HuH-7.5 (cell line): ENCODE results near the gene INPP5A.

Source experiments
- DNase-seq: peaks from one replicate; pipeline ENCODE4 v3.0.0; 2011; ENCODE audit warnings: low spot score

The INPP5A gene

DNA sequence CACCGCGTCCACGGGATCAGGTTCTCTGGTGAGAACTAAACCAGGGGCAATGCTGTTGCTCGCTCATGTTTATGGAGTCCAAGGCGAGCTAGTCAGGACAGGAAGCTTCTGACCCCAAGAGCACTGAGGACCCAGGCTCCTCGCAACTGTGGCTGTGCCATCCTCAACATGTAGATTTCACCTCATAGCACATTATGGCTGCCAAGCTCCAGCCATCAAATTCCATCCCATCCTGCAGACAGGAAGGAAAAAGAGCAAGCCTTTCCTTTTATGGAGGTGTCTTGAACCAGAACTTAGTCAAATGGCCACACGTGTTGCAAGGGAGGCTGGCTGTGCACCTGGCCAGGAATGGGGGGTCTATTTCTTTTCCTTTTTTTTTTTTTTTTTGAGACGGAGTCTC lies 264.5 kb downstream of the INPP5A start:
- no peak for DNase-seq

DNA sequence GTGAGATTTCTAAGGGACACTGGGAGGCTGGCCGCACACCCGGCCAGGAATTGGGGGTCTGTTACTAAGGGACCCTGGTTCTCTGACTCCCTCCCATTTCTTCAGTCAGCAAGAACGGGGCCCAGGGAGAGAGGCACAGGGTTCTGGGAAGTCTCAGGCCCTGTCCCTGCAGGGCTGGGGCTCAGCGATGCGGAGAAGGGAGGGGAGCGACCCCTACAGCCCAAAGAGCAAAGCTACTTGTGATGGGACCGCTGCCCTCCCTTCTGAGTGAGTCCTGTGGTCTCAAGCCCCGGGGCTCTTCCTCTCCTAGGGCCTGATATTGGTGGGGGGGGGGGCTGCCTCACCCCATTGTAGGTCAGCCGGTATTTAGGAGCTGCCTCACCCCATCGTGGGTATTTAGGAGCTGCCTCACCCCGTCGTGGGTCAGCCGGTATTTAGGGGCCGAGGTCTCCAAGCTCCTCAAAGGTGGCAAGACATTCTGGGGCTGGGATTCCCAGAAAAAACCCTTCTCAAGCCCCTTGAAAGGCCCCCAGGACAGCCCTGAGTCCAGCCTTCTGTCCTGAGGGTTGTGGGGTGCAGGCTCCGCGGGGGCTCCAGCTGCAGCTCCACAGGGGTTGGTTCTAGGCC lies 265.2 kb downstream of the INPP5A start:
- DNase-seq = no peak

DNA sequence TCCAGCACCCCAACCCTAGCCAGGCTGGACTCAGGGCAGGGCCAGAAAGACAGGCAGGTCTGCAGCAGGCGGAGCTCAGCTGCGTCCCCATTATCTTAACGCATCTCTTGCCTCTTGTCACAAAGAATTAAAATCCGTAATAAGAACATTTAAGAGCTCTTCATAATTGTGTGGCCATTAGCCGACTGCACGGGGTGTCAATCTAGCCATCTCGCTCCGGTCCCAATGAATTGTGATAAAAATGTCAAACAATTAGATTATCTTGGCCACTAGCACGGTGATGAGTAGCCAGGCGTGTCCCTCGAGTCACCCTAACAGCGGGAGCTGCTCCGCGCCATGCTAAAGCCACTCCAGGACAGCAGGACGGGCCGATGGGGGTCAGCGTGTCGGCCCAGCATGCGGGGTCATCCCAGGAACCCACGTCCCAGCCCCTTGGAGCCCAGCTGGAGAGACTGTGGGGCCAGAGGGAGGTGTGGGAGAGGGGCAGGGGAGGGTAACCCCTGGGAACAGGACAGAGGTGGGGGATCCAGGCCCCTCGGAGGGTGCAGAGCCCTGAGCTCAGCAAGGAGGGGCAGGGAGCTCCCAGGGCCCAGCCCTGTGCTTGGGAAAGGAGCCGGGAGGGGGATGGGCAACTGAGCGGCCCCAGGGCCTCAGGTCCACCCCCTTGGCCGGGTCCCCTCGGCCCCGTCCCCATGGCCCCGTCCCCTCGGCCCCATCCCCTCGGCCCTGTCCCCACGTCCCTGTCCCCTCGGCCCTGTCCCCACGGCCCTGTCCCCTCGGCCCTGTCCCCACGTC lies 266.0 kb downstream of the INPP5A start:
- DNase-seq = no peak

DNA sequence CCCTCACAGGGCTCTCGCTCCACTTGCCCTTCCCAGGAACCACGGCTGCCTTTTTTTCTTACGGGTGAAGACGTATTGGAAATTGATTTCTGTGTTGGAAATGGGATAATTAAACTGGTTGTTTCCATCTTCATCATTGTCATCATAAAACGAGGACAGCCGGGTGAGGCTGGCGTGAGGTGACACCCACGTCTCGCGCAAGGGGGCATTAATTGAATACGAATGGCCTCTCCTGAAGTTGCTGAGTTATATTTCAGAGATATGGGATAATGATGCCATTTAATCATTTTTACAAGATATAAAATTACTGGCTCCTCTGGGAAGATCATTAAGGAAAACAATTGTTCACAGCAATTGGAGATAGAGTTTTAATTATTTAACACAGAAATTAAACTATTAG lies 266.7 kb downstream of the INPP5A start:
- DNase-seq = no peak

DNA sequence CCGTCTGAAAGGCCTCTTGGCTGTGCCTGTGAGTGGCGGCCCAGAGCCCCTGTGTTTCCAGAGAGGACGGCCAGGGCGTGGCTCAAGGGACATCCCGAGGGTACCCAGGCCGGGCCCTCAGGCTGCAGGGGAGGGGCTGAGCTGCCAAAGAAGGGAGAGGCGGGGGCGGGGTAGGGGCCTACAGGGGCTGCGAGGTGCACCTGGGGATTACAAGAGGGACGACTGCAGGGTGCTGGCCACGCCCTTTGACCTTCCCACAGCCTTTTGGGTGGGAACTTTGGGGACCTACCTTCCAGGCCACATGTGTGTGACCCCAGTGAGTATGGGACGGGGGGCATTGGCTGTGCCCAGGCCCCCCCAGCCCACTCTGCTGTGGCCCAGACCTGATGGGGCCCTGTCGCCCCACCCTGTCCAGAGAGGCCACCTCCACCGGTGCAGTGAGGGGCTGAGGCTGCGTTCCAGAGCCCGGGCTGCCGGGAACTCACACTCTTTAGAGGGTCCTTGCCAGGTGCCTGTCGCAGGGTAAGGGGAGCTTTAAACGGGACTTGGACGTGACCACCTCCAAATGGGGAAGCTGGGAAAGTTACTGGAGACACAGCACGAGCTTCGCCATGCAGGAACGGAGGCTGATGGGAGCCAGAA lies 267.3 kb downstream of the INPP5A start:
- DNase-seq = no peak

DNA sequence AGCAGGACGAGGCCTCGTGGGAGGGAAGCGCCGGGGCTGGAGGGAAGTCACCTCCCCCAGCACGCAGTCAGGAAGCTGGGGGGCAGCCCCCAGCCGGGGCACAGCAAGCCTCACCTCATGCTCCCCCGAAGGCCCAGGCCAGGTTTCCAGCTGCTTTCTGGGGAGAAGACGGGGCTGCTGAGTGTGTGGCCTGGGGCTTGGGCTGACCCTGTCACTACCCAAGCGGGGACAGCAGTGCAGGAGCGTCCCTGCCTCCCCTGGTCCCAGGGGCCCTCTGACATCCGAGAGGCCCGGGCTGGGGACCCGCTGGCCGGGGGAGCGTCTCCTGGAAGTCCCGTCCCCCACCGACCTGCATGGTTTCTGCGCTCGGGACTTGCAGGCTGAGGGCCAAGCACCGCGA lies 268.0 kb downstream of the INPP5A start:
- no peak for DNase-seq

DNA sequence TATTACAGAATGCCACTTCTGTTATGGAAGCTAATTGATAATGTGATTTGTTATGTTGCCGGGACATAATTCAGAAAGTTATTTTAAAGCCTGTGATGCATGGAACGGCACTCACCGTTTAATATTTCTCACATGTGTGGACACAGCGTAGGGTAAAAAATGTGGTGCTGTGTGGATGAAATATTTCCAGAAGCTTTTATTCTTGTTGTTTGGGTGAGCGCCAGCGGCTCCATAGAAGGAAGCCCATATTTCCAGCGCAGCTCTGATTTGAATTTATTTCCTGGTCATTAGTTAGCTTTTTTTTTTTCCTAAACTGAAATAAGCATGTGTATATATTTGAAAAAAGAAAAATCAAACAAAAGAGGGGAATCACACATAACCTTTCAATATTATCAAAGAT lies 268.5 kb downstream of the INPP5A start:
- DNase-seq = no peak

DNA sequence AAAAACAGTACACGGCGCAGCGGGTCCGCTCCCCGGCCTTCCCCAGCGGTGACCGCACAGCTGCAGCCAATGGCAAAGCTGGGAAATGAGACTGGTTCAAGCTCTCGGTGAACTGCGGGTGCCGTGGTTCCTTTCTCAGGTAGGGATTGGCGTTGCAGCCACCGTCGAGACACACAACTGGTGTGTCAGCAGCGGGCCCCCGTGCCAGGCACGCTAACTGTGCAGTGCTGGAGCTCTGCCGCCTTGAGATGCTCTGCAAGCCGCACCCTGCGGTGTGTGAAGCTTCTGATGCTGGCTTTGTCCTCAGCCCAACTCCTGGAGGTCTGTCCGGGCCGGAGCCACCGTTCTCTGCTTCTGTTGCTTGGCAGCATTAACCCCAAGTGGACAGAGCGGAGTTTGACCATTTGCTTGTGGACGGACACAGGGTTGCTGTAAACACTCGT lies 269.0 kb downstream of the INPP5A start:
- no peak for DNase-seq

DNA sequence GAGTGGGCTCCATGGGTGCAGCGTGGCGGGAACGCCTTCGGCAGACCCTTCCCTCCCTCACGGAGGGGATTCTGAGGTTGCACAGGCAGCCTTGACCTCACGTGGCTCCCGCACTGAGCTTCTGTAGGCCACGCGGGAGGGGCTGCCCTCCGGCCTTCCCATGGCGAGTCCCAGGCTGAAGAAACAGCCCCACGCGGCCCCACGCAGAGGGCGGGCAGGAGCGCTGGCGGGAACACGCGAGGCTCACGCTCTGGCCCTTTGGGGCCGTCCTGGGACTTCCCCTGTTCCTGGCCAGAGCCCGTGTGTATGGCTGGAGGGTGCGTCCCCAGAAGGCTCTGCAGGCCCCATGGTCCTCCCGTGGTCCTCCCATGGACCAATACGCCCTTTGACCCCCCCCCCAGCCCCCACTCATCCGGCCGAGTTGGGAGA lies 270.0 kb downstream of the INPP5A start:
- DNase-seq = no peak

DNA sequence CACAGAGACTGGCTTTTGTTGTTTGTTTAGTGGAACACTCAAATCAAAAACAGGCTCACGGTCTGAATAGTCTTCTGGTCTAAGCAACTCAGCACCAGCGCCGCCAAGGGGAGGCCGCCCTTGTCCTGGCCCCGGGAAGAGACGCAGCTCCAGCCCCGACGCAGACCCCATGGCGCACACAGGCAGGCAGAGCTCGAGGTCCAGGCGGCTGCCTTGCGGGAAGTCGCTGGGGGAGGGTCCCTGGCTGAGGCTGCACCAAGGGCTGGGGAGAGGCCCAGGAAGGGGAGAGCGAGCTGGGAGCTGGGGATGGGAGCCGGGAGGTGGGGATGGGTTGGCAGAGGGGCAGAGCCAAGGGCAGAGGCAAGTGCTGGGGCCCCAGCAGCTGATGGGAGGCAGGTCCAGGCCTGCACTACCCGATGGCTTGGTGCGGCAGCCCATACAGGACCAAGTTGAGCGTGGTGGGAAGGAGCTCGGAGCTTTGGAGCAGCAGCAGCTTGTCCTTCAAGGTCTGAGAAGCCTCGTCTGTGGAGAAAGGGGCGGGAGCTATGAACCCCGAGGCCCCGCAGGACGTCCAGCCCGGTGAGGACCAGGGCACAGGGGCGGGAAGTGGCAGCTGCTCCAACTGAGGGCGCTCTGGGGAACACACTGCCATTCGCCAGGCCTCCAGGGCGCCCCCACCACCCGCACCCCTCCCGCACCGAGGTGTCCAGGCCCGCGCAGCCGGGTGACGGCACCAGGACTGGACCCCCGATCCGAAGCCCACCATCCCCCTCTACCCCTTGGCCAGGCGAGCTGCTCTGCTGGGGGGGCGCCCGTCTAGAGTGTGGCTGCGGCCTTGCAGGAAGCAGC lies 271.0 kb downstream of the INPP5A start:
- no peak for DNase-seq

DNA sequence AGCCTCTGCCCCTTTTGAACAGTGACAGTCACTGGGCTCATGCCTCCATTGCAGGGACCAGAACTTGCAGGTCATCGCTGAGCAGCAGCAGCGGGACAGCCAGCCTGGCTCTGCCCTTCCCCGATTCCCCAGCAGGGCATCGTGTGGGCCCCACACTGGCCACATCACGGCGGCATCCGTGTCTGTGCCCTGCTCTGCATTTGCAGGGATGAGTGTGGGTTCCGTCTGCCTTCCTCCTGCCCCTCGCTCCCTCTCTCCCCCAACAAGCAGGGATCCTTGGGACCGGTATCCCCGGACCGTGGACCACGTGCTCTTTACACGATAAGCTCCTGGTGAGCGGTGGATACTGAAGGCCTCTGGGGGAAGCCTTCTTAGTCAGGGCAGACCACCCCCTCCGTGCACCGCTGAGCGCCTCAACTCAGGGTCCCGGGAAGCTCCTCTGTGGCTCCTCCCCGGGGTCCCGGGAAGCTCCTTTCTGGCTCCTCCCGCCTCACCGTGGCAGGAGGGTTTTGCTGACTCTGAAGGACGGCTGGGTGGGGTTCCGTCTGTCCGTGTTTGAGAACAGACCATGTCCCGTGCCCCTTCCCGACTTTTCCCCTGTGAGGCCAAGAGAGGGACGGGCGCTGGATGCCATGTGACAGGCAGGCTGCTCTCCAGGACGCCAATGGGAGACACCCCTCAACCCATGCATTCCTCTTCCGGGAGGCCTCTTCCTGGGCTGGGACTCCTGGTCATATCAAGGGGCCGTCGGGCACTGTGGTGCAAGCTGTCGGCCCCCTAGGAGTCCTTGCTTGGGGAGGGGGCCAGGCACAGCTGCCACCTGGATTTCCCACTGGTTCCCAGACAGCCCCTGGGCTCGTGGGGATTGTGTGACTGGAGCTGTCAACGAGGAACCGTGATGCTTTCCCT lies 271.9 kb downstream of the INPP5A start:
- DNase-seq = no peak

DNA sequence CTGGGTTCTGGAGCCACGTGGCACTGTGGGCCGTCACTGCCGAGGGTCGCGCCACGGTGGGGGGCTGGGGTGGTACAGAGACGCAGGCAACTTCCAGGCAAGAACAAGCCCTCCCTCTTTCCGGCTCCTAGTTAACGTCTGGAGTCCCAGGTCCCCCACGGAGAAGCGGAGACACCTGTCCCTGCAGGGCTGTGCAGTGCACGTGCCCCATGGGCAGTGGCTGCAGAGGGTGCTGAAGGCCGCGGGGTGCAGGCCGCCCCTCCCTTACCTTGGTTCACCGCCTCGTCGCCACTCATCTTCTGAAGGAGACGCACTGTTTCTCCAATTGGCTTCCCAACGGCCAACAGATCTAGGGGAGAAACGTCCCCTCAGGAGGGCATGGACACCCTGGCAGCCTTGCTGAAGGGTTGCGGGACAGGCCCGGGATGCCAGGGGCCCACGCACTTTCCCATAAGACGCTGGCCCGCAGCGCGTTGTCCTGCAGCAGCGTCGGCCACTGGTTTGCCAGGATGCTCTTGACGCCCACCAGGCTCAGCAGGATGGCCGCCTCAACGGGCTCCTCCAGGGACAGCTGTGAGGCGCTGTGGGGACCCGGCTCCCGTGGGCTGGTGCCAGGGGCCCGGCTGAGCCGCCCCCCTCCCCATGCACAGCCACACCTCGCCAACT lies 272.7 kb downstream of the INPP5A start:
- DNase-seq = no peak

DNA sequence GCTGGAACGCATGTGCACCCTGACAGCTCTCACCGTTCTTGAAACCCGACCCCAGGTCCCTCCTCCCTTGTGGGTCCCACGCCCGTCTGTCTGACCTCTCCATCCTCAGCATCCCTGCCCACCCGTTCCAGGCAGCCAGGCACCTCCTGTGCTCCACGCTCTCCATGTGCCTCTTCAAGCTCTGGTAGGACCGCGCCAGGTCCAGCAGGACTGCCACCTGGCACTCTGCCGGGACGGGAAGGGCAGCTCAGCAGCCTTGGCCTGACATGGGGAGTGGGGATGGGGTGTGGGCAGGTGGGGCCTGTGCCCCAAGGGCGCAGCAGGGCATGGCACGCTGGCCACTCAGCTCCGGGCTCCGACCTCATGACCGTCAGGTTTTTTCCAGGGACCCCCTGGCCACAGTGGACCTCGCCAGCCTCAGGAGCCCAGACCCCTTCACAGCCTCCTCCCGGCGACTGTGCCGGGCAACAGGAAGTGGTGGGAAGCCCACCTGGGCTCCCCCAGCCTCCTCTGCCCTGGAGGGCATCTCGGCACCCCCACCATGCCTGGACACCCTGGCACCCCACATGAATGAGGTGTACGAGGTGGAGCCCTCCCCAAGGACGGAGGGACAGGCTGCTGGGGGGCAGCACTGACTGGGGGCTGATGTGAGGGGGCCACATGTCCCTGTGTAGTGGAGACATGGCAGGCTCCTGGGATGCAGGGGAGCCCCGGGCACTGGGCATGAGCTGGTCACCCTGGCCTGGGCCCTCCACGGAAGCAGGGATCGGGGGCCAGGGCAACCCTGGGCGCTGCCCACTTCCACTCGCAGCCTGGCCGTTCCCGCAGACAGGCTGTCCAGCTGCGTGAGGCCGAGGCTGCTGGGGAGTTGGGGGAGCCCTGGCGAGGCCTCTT lies 273.5 kb downstream of the INPP5A start:
- no peak for DNase-seq

DNA sequence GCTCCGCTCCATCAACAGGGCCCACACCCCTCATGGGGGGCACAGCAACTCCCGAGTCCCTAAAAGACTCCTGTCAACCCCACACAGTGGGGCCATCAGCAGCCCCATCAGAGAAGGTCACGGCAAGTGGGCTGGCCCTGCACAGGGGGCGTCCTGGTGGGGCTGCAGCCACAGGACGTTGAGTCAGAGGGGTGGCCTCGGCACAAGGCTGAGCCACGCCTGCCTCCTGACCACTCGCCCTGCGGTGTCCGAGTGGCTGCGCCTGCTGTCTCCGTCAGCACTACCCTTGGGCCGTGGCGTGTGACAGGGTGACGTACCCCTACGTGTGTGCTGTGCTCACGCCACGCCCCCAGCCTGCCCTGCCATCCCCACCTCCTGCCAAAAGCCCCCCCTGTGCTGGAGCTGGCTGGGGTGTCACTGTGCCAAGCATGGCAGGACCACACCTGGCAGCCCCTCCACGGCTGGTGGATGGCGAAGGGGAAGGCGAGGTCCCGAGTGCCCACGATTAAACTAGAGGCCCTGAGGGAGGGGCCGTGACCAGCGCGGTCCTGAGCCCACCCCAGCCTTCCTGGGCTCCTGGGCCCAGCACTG lies 274.4 kb downstream of the INPP5A start:
- no peak for DNase-seq

DNA sequence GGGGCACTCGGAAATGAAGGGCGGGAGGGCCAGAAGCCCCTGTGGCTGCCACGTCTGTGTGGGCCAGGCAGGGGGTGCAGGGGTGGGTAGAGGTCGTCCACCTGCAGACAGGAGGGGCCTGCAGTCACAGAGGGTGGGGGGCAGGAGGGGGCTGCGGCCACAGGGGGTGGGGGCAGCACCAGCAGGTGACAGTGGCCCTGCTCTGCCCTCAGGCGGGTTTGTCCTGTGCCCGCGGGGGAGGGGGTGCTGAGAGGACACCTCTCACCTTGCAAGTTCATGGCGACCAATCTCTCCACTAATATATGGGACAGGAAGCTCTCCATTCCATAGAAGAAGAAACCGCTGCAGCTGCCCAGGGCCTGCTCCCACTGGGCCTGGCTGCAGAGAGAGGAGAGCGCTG lies 274.9 kb downstream of the INPP5A start:
- no peak for DNase-seq

DNA sequence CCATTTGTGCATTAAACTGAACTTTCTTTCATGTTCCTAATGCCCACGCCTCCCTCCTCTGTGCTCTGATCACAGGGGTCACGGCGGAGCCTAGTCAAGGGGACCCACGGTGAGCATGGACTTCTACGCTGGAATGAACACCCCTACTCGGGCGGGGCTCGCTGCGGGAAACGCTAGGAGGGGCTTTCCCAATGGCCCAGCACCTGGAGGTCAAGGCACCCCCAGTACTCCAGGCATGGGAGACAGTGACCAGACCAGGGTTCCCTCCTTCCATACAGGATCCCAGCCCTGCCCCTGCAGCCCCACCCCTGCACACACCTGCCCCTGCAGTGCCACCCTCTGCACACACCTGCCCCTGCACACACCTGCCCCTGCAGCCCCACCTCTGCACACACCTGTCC lies 275.4 kb downstream of the INPP5A start:
- no peak for DNase-seq

DNA sequence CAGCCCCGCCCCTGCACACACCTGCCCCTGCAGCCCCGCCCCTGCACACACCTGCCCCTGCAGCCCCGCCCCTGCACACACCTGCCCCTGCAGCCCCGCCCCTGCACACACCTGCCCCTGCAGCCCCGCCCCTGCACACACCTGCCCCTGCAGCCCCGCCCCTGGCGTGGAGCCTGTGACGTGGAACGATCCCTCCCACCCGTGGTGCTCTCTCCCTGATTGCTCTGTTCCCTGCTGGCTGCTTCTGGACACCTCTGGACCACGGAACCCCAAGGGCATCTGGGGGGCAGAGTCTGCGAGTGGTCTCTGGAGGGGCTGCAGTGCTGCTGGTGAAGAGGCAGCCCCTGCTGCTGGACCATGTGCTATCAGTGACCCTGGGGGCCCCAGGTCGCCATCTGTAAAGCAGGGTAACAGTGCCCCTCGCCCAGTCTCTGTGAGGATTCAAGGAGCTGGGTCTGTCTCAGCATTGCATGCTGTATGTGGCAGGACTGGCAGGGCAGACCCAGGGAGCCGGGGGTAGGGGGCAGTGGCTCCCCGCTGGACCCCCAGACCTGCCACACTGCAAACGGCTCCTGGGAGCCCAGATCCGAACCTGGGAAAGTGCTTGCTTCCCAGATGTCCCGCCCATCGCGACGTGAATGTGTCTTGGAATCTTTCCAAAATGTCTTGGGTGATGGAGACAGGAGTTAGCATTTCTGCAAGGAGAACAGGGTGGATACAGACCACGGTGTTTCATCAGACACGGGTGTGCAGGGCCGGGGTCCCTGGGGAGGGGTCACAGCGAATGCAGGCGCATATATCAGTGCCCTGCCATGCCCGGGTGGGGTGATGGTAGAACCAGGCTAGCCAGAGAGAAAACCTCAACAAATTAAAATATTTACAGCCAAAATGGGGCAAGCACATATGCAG lies 276.2 kb downstream of the INPP5A start:
- no peak for DNase-seq

DNA sequence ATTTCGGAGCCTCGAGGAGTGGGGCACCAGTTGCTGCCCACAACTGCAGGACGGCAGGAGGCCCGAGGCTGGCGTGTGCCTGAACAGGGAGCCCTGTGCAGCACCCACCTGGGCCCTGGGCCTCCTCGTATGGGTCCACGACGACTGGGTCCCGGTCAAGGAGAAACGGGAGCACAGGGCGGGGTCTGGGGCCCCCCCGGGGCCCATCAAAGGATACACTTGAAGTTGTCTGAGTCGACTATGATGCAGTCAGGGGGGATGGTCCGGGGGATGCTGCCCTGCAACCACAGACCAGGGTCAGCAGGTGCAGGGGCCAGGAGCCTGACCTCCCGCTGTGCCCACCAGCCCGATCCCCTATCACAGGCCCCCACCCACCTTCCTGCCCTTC lies 276.9 kb downstream of the INPP5A start:
- DNase-seq = no peak
